ENCODE results near the gene BHLHE40. TPM values are rescaled to one million over a fixed set of nuclear protein-coding genes. Genes with fewer than 3 reads are reported as not detected.

BHLHE40 gene
- total and polyA plus RNA-seq, 2 of the 8 experiments (the other 6 are each of a cell fraction or from before 2014, with no cell fraction given): 1.5 to 2.2 TPM

GRCh38 chr3:4935347-4935746 is 43.9 kb upstream of the BHLHE40 start:
- no peak overlapping the region for H3K56ac ChIP-seq (replicated peaks; ENCODE audit: insufficient read length, low read depth, low read length)
- no peak overlapping the region for H2BK120ac ChIP-seq (replicated peaks; ENCODE audit: low read depth, low read length)
- ChIA-PET POLR2A (ENCODE audit: partially characterized antibody) (no interaction called here), CTCF (ENCODE audit: partially characterized antibody) (interaction anchor here (1.1 kb wide), 2 partner anchors 9 to 41 kb away, joined by 3 to 6 read pairs; no protein-coding TSS in a partner anchor)
- no peaks in the 10 kb centered on the region for H3K23me2 ChIP-seq (ENCODE audit: low read depth, low read length)
- H3K27me3 ChIP-seq (replicated peaks in 1 of 4; ENCODE audit: control insufficient read depth in 3 of 4, extremely low read depth in 1 of 4, insufficient read depth in 3 of 4, low read length in 3 of 4): no peaks in the 10 kb centered on the region
- no peaks in the 10 kb centered on the region for H3K79me1 ChIP-seq (ENCODE audit: low read depth, low read length)
- FAIRE-seq (no peak), DNase-seq (ENCODE audit: low read depth in 1 of 2, low spot score in 2 of 2) (no peak)
- H3K9me3 ChIP-seq (ENCODE audit: insufficient read depth in 2 of 2, low read depth in 1 of 2, low read length in 1 of 2): no peaks in the 10 kb centered on the region
- H3K23ac ChIP-seq (ENCODE audit: insufficient read length): no peak overlapping the region
- 0 out of 2 replicates have a peak overlapping the region, but pooled peaks have one; percentile 14 for H2BK12ac ChIP-seq (ENCODE audit: low read depth, low read length)
- H3K4me2 ChIP-seq (ENCODE audit: insufficient read depth in 1 of 2, low read depth in 2 of 2, low read length in 2 of 2): no peak overlapping the region
- no peak overlapping the region for H3K4ac ChIP-seq (replicated peaks; ENCODE audit: insufficient read length, low read depth, low read length)
- no peak overlapping the region for H3K27ac ChIP-seq (ENCODE audit: low read depth, low read length)
- no peak overlapping the region for H4K91ac ChIP-seq (replicated peaks; ENCODE audit: insufficient read length, low read length)
- no peak overlapping the region for H2BK15ac ChIP-seq (ENCODE audit: low read length)
- H4K8ac ChIP-seq (ENCODE audit: extremely low read depth, insufficient read depth, low read length): no peak overlapping the region
- H3K18ac ChIP-seq (ENCODE audit: extremely low read depth, low read length): no peak overlapping the region
- H3K14ac ChIP-seq (ENCODE audit: insufficient read length): no peak overlapping the region
- no peaks in the 10 kb centered on the region for H3K4me1 ChIP-seq (replicated peaks in 1 of 4; ENCODE audit: control insufficient read depth in 3 of 4, insufficient read depth in 4 of 4, low read length in 3 of 4)
- H4K20me1 ChIP-seq (replicated peaks in 1 of 2; ENCODE audit: control insufficient read depth in 1 of 2, insufficient read depth in 2 of 2, low read length in 2 of 2): no peaks in the 10 kb centered on the region
- H4K5ac ChIP-seq (ENCODE audit: insufficient read length, low read depth, low read length): no peak overlapping the region
- H3K36me3 ChIP-seq (ENCODE audit: control insufficient read depth in 2 of 4, insufficient read depth in 4 of 4, low read length in 3 of 4): no peaks in the 10 kb centered on the region
- no peak overlapping the region for H2BK5ac ChIP-seq (ENCODE audit: low read depth, low read length)
- H3K4me3 ChIP-seq (ENCODE audit: extremely low read depth in 1 of 4, insufficient read depth in 2 of 4, low read depth in 3 of 4, low read length in 4 of 4): no peak overlapping the region
- H3K9ac ChIP-seq (replicated peaks in 1 of 4; ENCODE audit: extremely low read depth in 1 of 4, low read depth in 3 of 4, low read length in 3 of 4): no peak overlapping the region
- no peaks in the 10 kb centered on the region for H3K79me2 ChIP-seq (ENCODE audit: control insufficient read depth in 1 of 2, insufficient read depth in 2 of 2, low read length in 2 of 2)
- H2BK20ac ChIP-seq (ENCODE audit: low read length): no peak overlapping the region
- WGBS, 2 experiments (ENCODE audit: extremely low coverage in 1 of 2, insufficient coverage in 1 of 2, insufficient read length in 1 of 2, insufficient replicate concordance in 2 of 2, low coverage in 1 of 2, low lambda C conversion rate in 2 of 2, missing lambda C conversion rate in 1 of 2): 92% methylated on average over 1 of the region's 1 CpG; no CpG with 5 or more reads in 1 of the 2 experiments
- H2AK5ac ChIP-seq (ENCODE audit: low read depth, low read length): no peak overlapping the region
- 0 out of 2 replicates have a peak overlapping the region, but pooled peaks have one; percentile 0 for H2AFZ ChIP-seq (ENCODE audit: low read length)
- TF ChIP-seq MAFK (IDR thresholded peaks at IDR 0.05; ENCODE audit: low read depth, low read length) (no peak), KDM5A (IDR thresholded peaks at IDR 0.05; ENCODE audit: low read length) (no peak), FOSL1 (IDR thresholded peaks at IDR 0.05; ENCODE audit: insufficient read depth, low read depth, low read length) (no peak), PHF8 (conservative IDR thresholded peaks at IDR 0.05; ENCODE audit: low read depth, low read length) (no peak), CHD2 (IDR thresholded peaks at IDR 0.05; ENCODE audit: low read length) (no peak), RNF2 (IDR thresholded peaks at IDR 0.05; ENCODE audit: borderline replicate concordance, low read depth, low read length, missing control alignments, poor library complexity, severe bottlenecking) (no peak), RFX5 (IDR thresholded peaks at IDR 0.05; ENCODE audit: borderline replicate concordance, low read depth, low read length) (no peak), CBX5 (IDR thresholded peaks at IDR 0.05; ENCODE audit: low read depth, low read length) (no peak), SP4 (IDR thresholded peaks at IDR 0.05; ENCODE audit: low read length) (no peak), BRCA1 (IDR thresholded peaks at IDR 0.05; ENCODE audit: low read depth, low read length) (no peak)
- TF ChIP-seq, protein P1, sequence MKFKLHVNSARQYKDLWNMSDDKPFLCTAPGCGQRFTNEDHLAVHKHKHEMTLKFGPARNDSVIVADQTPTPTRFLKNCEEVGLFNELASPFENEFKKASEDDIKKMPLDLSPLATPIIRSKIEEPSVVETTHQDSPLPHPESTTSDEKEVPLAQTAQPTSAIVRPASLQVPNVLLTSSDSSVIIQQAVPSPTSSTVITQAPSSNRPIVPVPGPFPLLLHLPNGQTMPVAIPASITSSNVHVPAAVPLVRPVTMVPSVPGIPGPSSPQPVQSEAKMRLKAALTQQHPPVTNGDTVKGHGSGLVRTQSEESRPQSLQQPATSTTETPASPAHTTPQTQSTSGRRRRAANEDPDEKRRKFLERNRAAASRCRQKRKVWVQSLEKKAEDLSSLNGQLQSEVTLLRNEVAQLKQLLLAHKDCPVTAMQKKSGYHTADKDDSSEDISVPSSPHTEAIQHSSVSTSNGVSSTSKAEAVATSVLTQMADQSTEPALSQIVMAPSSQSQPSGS (IDR thresholded peaks at IDR 0.05; ENCODE audit: low read length): no peak
- TF ChIP-seq, protein P2, sequence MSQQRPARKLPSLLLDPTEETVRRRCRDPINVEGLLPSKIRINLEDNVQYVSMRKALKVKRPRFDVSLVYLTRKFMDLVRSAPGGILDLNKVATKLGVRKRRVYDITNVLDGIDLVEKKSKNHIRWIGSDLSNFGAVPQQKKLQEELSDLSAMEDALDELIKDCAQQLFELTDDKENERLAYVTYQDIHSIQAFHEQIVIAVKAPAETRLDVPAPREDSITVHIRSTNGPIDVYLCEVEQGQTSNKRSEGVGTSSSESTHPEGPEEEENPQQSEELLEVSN (IDR thresholded peaks at IDR 0.05): no peak
